ENCODE results near the gene GUCD1.

DNA sequence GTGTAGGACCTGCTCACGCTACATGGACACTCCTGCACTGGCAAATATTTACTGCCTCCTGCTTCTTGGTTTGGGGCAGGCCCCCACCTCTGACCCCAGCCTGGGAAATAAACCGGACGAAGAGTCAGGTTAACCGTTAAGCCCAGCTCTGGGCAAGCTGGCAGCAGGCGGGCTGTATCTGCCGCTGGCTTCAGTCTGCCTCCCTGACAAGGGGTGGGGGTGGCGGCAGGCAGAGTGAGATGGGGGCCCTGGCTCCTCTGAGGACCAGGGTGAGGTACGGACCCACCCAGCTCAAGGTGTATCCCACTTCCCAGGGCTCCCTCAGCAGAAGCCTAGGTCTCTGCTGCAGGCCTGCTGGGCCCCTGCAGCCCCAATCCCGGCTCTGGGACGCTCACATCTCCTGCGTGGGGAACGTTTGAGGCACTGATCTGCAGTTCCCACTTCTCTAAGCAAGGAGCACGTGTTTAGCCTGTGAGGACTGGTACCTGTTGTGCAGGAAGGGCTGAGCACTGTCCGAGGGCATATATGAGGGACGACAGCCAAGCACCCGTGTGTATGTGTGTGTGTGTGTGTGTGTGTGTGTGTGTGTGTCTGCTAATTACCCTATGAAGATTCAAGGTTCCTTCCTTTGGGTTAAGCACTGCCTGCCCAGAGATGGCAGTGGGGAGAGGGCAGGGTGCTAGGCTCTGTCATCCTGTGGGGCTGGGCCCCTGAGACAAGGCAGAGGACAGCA, 39.1 kb upstream of the GUCD1 start:
- no peak for TF ChIP-seq YY1 (IDR thresholded peaks at IDR 0.05; ENCODE audit: low read depth, low read length)
- TF ChIP-seq JUND (IDR thresholded peaks at IDR 0.05; ENCODE audit: low read length), result no peak
- TF ChIP-seq, protein P1, sequence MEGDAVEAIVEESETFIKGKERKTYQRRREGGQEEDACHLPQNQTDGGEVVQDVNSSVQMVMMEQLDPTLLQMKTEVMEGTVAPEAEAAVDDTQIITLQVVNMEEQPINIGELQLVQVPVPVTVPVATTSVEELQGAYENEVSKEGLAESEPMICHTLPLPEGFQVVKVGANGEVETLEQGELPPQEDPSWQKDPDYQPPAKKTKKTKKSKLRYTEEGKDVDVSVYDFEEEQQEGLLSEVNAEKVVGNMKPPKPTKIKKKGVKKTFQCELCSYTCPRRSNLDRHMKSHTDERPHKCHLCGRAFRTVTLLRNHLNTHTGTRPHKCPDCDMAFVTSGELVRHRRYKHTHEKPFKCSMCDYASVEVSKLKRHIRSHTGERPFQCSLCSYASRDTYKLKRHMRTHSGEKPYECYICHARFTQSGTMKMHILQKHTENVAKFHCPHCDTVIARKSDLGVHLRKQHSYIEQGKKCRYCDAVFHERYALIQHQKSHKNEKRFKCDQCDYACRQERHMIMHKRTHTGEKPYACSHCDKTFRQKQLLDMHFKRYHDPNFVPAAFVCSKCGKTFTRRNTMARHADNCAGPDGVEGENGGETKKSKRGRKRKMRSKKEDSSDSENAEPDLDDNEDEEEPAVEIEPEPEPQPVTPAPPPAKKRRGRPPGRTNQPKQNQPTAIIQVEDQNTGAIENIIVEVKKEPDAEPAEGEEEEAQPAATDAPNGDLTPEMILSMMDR (IDR thresholded peaks at IDR 0.05; ENCODE audit: control extremely low read depth in 1 of 3, insufficient read depth in 1 of 3, low read depth in 1 of 3, low read length in 3 of 3), result no peak
- TF ChIP-seq SIN3A (conservative IDR thresholded peaks at IDR 0.05 in 1 of 2, IDR thresholded peaks at IDR 0.05 in 1 of 2; ENCODE audit: low read depth in 1 of 2, low read length in 2 of 2), result no peak
- TF ChIP-seq KDM1A (IDR thresholded peaks at IDR 0.05; ENCODE audit: borderline replicate concordance, low read length), result no peak
